GM21717 (cell line): ENCODE results near the gene ANGPT4.
"Not testable (repeated sequence)": the region's sequence is repeated elsewhere in the genome, so short reads cannot be mapped to it uniquely, and the experiment has no call there.

Experiments used
- ATAC-seq: cut with Tn5 transposase; IDR thresholded peaks from one replicate; pipeline ENCODE4 v1.9.1; 2021; ENCODE audit warnings: mild to moderate bottlenecking, moderate library complexity; ENCODE audit not compliant: unreplicated experiment

The ANGPT4 gene

GRCh38 chr20:829551-829950 lies 86.6 kb downstream of the ANGPT4 start:
- ATAC-seq, result no peak

- ATAC-seq, result no peak
Observed at GRCh38 chr20:828987-829386, 87.1 kb downstream of the ANGPT4 start.

GRCh38 chr20:827981-828380 lies 88.2 kb downstream of the ANGPT4 start:
- ATAC-seq, result not testable (repeated sequence)

- no peak for ATAC-seq
Observed at GRCh38 chr20:826695-827323, 89.3 kb downstream of the ANGPT4 start.

- no peak for ATAC-seq
Observed at GRCh38 chr20:825710-826421, 90.3 kb downstream of the ANGPT4 start.

- ATAC-seq, result no peak
Observed at GRCh38 chr20:824916-825315, 91.2 kb downstream of the ANGPT4 start.

- no peak for ATAC-seq
Observed at GRCh38 chr20:824490-824889, 91.6 kb downstream of the ANGPT4 start.

GRCh38 chr20:823574-823902 lies 92.6 kb downstream of the ANGPT4 start:
- no peak for ATAC-seq

GRCh38 chr20:822651-823573 lies 93.2 kb downstream of the ANGPT4 start:
- no peak for ATAC-seq

- ATAC-seq, result no peak
Observed at GRCh38 chr20:821731-822065, 94.4 kb downstream of the ANGPT4 start.

- no peak for ATAC-seq
Observed at GRCh38 chr20:821046-821730, 94.9 kb downstream of the ANGPT4 start.

GRCh38 chr20:820323-820953 lies 95.7 kb downstream of the ANGPT4 start:
- ATAC-seq, result no peak
